H1 (cell line): ENCODE results near the gene PUSL1. TPM values are rescaled to one million over a fixed set of nuclear protein-coding genes. Genes with fewer than 3 reads are reported as not detected.

ENCODE experiments used
- CHD7 ChIP-seq: fragments of 300-600 bp; sonication (generic); IDR thresholded peaks from 2 replicates; pipeline ENCODE4 v1.7.1; 2012; ENCODE audit warnings: low read length, moderate library complexity, mild to moderate bottlenecking, inconsistent platforms; ENCODE audit not compliant: insufficient replicate concordance
- YY1 ChIP-seq: IDR thresholded peaks from 2 replicates; pipeline ENCODE4 v1.6.1; 2011; ENCODE audit warnings: low read depth, mild to moderate bottlenecking, low read length
- polyA plus RNA-seq, 7 experiments: library from polyadenylated mRNA; depleted of rRNA in 3 of 7; stranded (reverse) in 5 of 7; unstranded in 2 of 7; fragments of >200 nt in 5 of 7; fragments of 200-250 nt in 2 of 7; gene quantifications; 1 replicate in 5 of 7; 2 replicates in 1 of 7; 4 replicates in 1 of 7; pipeline versions ENCODE4 v1.2.1 to v1.2.3, GENCODE V29; 2011 to 2013; ENCODE audit warnings: missing spikeins in 2 of 7, mixed read lengths in 2 of 7
- total RNA-seq: library from RNA; stranded (reverse); fragmentation: NEBNext Ultra II Directional; extraction: Animal tissue kit (Norgen Biotek cat#: 25700); gene quantifications from 2 replicates; pipeline ENCODE4 v1.2.1, GENCODE V29; 2021

The PUSL1 gene
- total and polyA plus RNA-seq, 2 of the 8 experiments (the other 6 are each of a cell fraction or from before 2014, with no cell fraction given) = 38.8 to 87.4 TPM

GRCh38 chr1:1283821-1284220 lies 24.6 kb upstream of the PUSL1 start (continued):
- TF ChIP-seq CHD7 (no peak), YY1 (0 out of 2 replicates have a peak, but pooled peaks have one; percentile 13)
